ENCODE results near the gene GRIK2. TPM values are rescaled to one million over a fixed set of nuclear protein-coding genes. Genes with fewer than 3 reads are reported as not detected.

Gene GRIK2
- total RNA-seq, 2 donors from 2014 or later = 0.92 to 2.0 TPM

DNA sequence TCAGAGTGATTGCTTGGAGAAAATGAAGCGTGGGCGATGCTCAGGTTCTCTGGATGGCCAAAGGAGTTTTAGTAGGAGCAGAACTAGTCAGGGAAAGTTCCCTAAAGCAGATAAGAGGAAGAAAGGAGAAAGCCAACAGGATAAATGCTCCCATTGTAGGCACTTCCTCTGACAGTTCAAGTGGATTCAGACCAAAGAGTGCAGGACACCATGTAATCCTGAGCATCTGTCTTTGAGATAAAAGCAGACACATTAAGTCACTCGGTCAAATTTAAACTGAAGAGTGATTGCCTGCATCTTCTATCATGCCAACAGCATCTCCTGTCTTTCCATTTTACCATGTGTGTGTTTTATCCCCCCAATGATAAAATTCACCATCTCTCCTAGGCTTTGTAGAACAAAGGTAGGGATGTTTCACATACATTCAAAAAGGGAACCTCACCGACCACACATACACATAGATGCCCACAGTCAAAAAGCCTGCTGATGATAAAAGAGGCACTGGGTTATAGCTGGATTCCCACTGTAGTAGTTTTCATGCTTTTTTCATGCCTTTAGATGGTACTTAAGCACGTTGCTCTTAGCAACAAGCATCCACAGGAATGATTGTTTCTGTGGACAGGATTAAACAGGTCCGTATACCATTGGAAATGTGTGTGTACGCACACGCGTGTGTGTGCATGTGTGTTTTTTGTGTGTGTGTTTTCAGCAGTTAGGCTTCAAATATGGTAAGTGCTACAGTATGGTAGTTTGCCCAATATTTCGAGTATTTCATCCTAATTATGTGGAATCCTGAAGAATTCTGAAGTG, 7.0 kb downstream of the GRIK2 start:
- DNase-seq (ENCODE audit: low spot score) (no peak), ATAC-seq (ENCODE audit: insufficient number of reproducible peaks, low FRiP score, low read depth) (no peak)
- no peaks in the 10 kb centered on the region for H3K4me1 ChIP-seq (ENCODE audit: control insufficient read depth in 1 of 2, low read depth in 2 of 2)
- TF ChIP-seq, protein P1, sequence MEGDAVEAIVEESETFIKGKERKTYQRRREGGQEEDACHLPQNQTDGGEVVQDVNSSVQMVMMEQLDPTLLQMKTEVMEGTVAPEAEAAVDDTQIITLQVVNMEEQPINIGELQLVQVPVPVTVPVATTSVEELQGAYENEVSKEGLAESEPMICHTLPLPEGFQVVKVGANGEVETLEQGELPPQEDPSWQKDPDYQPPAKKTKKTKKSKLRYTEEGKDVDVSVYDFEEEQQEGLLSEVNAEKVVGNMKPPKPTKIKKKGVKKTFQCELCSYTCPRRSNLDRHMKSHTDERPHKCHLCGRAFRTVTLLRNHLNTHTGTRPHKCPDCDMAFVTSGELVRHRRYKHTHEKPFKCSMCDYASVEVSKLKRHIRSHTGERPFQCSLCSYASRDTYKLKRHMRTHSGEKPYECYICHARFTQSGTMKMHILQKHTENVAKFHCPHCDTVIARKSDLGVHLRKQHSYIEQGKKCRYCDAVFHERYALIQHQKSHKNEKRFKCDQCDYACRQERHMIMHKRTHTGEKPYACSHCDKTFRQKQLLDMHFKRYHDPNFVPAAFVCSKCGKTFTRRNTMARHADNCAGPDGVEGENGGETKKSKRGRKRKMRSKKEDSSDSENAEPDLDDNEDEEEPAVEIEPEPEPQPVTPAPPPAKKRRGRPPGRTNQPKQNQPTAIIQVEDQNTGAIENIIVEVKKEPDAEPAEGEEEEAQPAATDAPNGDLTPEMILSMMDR (IDR thresholded peaks at IDR 0.05) = no peak
- no peak overlapping the region for H3K4me3 ChIP-seq
- no peaks in the 10 kb centered on the region for H3K27me3 ChIP-seq (replicated peaks; ENCODE audit: insufficient read depth)
- no peaks in the 10 kb centered on the region for H3K36me3 ChIP-seq
- H3K9me3 ChIP-seq = no peaks in the 10 kb centered on the region
- H3K27ac ChIP-seq = no peak overlapping the region

DNA sequence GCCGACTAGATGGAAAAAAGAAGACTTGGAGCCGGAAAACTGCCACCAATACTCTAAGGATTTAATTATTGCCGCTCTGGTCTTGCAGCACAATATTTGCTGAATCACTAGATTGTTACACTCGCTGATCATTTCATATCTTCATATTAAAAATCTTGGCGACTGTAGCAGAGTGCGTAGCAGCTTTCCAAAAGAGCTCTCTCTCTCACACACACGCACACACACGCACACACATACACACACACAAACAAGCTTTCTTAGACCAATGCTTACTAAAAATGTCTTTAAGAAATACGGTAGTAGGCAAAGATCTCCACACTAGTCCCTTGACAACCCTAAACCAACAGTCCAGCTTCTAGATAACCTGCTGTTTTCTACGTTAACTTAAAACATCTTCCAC, 7.7 kb downstream of the GRIK2 start:
- ATAC-seq (ENCODE audit: insufficient number of reproducible peaks, low FRiP score, low read depth) = no peak
- Histone ChIP-seq H3K9me3 (no peaks in the 10 kb centered on the region), H3K4me3 (no peak overlapping the region), H3K27ac (no peak overlapping the region), H3K4me1 (ENCODE audit: control insufficient read depth in 1 of 2, low read depth in 2 of 2) (no peaks in the 10 kb centered on the region), H3K36me3 (no peaks in the 10 kb centered on the region), H3K27me3 (replicated peaks; ENCODE audit: insufficient read depth) (no peaks in the 10 kb centered on the region)
- no peak for DNase-seq (ENCODE audit: low spot score)
- TF ChIP-seq, protein P1 (IDR thresholded peaks at IDR 0.05) = no peak

- no peak for DNase-seq (ENCODE audit: low spot score)
- Histone ChIP-seq H3K27ac (no peak overlapping the region), H3K4me1 (ENCODE audit: control insufficient read depth in 1 of 2, low read depth in 2 of 2) (no peaks in the 10 kb centered on the region), H3K9me3 (no peaks in the 10 kb centered on the region), H3K36me3 (no peaks in the 10 kb centered on the region), H3K4me3 (no peak overlapping the region), H3K27me3 (replicated peaks; ENCODE audit: insufficient read depth) (no peaks in the 10 kb centered on the region)
- TF ChIP-seq, protein P1 (IDR thresholded peaks at IDR 0.05) = no peak
- no peak for ATAC-seq (ENCODE audit: insufficient number of reproducible peaks, low FRiP score, low read depth)
Measured at GRCh38 chr6:101401792-101402621, 8.5 kb downstream of the GRIK2 start.

DNA sequence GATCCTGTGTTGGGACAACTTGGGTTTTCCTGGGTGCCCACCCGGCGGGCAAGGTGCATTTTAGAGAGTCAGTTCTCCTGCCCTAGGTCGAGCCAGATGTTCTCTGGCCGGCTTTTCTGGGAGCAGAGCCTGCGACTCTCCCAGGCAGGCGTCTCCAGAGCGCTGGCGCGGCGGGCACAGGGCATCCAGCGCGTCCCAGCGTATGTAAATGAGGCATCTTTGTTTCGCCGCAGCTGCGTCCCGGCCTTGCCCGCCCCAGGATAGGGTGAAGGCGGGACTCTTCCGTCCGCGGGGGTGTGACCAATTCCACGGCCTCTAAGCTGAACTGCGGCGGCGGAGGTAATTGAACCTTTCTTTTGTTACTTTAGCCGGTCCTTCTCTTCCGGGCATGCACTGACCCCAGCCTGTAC, 9.1 kb downstream of the GRIK2 start:
- Histone ChIP-seq H3K36me3 (no peaks in the 10 kb centered on the region), H3K4me1 (ENCODE audit: control insufficient read depth in 1 of 2, low read depth in 2 of 2) (no peaks in the 10 kb centered on the region), H3K9me3 (no peaks in the 10 kb centered on the region), H3K27me3 (replicated peaks; ENCODE audit: insufficient read depth) (no peaks in the 10 kb centered on the region), H3K4me3 (no peak overlapping the region), H3K27ac (no peak overlapping the region)
- ATAC-seq (ENCODE audit: insufficient number of reproducible peaks, low FRiP score, low read depth) = no peak
- DNase-seq (ENCODE audit: low spot score) = no peak
- TF ChIP-seq, protein P1 (IDR thresholded peaks at IDR 0.05) = no peak

- TF ChIP-seq, protein P1 (IDR thresholded peaks at IDR 0.05) = no peak
- no peaks in the 10 kb centered on the region for H3K9me3 ChIP-seq
- no peaks in the 10 kb centered on the region for H3K4me1 ChIP-seq (ENCODE audit: control insufficient read depth in 1 of 2, low read depth in 2 of 2)
- no peak overlapping the region for H3K4me3 ChIP-seq
- no peak for ATAC-seq (ENCODE audit: insufficient number of reproducible peaks, low FRiP score, low read depth)
- no peaks in the 10 kb centered on the region for H3K36me3 ChIP-seq
- no peak for DNase-seq (ENCODE audit: low spot score)
- no peak overlapping the region for H3K27ac ChIP-seq
- H3K27me3 ChIP-seq (replicated peaks; ENCODE audit: insufficient read depth) = no peaks in the 10 kb centered on the region
Measured at GRCh38 chr6:101403216-101403945, 9.9 kb downstream of the GRIK2 start.
